ENCODE measurements around the gene CALM3.
"Not testable (repeated sequence)": the region's sequence is repeated elsewhere in the genome, so short reads cannot be mapped to it uniquely, and the experiment has no call there.

The CALM3 gene

DNA sequence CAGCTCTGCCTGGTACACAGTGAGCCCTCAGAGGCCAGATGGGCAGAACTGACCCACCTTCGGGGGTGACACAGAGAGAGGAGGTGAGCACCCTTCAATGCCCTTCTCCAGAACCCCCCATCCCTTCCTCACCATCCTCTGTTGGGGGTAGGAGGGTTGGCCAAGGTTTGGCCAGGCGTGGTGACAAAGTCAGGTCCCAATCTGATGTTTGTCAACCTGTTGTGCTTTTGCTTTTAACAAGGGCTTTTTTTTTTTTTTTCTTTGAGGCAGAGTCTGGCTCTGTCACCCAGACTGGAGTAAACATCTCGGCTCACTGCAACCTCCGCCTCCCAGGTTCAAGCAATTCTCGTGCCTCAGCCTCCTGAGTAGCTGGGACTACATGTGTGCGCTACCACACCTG is 16.5 kb downstream of the CALM3 start:
- no peak for DNase-seq

GRCh38 chr19:46618670-46619231 is 17.6 kb downstream of the CALM3 start:
- DNase-seq, result no peak

- DNase-seq, result no peak
These were observed 19.1 kb downstream of the CALM3 start for GRCh38 chr19:46620267-46620666.

GRCh38 chr19:46620716-46621115 is 19.6 kb downstream of the CALM3 start:
- DNase-seq, result no peak

DNA sequence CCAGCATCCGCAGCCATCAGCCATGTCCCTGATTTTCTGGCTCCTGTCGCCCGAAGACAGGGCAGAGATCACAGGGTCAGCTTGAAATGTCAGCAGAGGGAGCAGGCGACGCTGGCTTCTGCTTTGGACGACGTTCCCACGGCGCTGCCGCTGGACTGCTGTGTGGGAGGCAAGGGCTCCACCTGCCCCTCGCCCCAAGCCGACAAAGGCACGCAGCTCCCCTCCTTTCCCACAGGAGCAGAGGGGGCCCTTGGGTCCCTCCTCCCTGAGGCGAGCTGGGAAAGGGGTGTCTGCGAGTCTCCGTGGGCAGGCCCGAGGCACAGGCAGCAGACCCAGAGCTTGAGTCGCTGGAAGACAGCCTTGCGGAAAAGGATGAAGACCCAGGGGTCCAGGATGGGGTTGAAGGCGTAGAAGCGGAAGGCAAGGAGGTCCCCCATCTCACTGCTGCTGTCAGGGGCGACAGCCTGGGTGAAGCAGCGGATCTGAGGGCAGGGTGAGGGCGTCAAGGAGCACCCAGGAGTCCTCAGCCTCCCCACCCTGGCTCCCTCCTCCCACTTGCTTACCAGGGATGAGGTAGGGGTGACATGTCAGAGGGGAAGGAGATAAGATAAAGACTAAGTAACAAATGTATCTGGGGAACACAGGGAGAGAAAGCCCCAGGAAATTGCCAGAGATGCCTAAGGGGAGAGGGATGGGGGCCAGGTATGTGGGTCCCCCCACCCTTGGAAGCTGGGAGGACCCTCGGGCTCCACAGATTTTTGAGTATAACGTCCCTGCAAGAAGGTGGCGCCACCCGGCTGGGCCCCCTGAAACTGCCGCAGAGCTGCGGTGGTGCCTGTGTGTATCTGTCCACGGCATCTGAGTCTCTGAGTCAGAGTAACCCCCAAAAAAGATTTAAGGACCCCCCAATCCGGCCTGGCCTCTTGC is 20.3 kb downstream of the CALM3 start:
- DNase-seq, result no peak

DNA sequence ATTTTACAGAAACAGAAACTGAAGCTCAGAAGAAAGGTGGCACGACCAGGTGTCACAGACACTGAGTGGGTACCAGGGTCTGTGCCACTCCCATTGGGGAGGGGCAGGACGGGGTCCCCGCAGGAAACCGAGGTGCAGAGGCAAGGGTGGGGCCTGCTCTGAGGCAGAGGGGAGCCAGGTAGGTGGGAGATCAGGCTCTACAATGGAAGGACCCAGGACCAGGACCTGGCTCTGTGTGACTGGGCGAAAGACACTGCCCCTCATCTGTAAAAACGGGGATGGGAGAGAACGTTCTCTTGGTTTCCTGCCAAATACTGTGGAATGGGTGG is 21.0 kb downstream of the CALM3 start:
- no peak for DNase-seq

DNA sequence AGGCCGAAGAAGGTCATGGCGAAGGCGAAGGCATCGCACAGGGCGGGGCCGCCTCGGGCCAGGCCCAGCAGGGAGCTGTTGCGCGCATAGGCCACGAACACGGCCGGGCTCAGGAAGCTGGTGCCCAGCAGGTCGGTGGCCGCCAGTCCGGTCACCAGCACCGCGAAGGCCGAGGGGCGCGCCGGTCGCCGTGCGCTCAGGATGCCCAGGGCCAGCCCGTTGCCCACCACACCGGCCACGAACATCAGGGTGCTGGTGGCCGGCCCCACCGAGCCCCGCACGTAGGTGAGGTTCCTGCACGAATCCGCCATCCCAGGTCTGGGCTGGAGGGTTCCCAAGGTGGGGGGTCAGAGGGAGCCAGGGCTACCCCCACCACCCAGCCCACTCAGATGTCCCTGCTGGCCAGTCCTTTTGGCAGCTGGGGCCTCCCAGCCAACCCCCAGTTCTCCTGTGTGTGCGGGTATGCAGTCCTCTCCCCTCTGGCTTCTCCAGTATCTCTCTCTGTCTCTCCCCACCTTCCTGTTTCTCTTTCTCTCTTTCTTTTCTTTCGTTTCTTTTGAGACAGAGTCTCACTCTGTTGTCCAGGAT is 22.9 kb downstream of the CALM3 start:
- DNase-seq, result no peak

DNA sequence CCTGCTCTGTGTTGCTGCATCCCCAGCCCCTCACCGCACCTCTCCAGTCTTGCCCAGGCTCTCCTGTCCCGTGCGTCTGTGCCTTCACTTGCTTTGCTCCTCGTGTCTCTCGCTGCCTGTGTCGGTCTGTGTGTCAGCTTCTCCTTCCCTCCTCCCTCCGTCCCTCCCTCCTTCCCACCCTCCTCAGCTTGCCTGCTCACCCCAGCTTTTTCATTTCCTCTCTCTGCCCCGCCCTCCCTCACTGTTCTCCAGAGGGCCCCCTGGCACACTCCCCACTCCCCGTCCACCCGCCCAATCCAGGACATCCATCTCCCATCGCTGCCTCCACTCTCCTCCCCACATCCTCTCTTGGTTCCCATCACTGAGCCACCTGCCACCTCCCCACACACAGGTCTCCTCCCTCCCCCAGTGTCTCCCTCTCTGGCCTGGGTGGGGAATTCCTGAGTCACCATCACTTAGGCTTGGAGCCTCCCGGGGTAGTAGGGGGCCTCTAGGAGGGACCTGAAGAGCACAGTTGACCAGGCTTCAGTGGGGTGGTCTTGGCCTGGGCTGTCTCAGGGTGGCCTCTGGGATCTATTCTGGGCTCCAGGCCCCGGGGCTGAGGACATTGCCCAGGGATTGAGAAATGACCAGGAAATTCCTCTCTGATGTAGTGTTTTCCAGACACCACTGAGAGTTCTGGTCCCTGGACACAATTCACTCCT is 24.0 kb downstream of the CALM3 start, which contains the start of gene PTGIR:
Gene PTGIR, minus strand, starts transcription at position 132 of the 704 bp plus-strand sequence. CDS start 864 bp downstream, outside the sequence.
- no peak for DNase-seq

- DNase-seq, result no peak
These were observed 24.6 kb downstream of the CALM3 start for GRCh38 chr19:46625731-46626130.

GRCh38 chr19:46626446-46626845 is 25.3 kb downstream of the CALM3 start:
- DNase-seq, result no peak

GRCh38 chr19:46628970-46629369 is 27.8 kb downstream of the CALM3 start:
- DNase-seq, result not testable (repeated sequence)

DNA sequence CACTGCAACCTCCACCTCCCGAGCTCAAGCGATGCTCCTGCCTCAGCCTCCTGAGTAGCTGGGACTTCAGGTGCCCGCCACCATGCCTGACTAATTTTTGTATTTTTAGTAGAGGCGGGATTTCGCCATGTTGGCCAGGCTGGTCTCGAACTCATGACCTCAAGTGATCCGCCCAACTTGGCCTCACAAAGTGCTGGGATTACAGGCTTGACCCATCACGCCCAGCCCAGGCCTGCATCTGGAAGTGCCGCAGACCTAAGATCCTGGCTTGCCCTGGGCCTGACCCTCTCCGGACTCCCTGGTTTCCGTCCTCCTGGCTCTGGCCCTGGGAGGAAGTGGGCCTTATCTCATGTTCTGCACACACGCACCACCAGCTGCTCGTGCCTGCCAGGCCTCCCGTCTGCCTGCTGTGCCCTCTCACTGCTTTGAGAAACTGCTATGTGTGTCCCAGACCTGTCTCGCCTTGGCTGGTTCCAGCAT is 28.5 kb downstream of the CALM3 start:
- peak; percentile 72 for DNase-seq

GRCh38 chr19:46630586-46631205 is 29.6 kb downstream of the CALM3 start:
- no peak for DNase-seq

GRCh38 chr19:46631481-46631880 is 30.4 kb downstream of the CALM3 start:
- DNase-seq, result no peak

- no peak for DNase-seq
These were observed 32.0 kb downstream of the CALM3 start for GRCh38 chr19:46633130-46633529.

- DNase-seq, result peak; percentile 81
These were observed 33.0 kb downstream of the CALM3 start for GRCh38 chr19:46634045-46634655.

DNA sequence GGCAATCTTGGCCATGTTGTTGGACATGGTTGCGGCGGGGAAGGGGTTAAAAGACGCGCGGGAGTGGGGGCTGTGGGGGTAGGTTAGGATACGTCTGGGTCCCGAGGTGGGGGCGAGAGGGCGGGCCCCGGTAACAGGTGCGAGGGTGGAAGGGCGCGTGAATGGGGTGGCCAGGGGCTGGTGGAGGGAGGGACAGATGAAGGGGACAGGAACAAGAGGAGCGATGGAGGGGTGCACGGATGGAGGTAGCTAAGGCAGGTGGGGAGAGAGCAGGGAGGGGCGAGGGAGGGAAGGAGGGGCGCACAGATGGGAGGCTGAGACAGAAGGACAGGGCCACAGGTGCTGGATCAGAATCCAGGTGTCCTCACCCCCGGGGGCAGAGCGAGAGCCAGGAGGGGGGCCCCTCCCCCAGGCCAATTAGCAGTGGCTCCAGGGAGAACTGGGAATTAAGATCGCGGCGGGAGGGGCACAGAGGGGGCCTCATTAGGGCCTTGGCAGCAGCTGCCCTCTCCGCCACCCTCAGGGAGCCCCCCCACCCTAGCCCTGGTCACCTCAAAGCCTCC is 33.6 kb downstream of the CALM3 start:
- no peak for DNase-seq

GRCh38 chr19:46635920-46636761 is 35.0 kb downstream of the CALM3 start, which contains the start of gene GNG8:
Gene GNG8, minus strand, starts transcription at chr19:46636202. Its CDS starts 1,520 bp downstream, at chr19:46634682.
- no peak for DNase-seq

DNA sequence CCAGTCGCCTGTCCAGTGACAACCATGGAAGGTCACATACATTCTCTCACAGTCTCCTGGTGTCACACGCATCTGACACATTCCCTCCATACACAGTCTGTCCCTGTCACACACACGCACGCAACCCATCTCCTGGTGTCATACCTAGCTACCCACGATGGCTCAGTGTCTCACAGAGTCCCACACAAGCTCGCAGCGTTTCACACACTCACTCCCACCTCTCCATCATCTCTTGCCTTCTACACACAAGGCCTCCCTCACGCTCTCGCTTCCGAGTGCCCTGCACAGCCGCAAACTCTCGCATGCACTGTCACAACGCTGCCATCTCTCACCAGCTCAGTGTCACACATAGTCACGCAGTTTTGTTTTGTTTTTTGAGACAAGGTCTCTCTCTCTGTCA is 36.1 kb downstream of the CALM3 start:
- no peak for DNase-seq

DNA sequence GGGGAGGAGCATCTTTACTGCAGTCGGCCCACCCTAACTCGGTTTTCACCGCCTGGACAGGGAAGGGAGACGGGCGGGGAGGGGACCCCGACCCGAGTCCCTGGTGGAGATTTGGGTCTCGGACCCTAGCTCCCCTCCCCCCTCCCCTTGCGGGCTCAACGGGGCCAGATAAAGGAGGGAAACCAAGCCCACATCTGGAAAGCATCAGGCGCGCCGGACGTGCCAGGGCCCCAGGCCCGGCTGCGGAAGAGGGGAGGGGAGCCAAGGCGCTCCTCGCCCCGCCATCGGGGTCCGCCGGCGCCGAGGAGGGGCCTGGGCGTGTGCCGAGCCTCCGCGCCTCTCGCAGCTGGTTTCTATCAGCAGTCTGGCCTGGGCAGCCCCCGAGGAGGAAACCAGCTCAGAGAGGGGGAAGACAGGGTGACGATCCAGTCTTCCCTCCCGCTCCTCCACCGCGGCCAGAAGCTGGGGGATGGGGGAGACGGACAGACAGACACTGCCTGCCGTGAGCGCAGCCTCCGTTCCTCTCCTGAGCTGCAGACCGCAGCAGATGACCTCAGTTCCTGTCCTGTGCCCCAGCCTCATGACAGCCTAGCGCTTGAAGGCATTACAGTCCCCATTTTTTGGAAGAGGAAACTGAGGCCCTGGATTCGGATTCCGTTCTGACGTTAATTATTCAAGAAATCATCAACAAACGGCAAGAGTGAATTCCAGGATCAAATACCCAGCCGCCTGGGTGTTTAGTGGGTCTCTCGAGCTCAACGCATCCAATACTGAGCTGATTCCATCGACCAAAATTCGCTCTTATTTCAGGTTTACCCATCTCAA is 38.4 kb downstream of the CALM3 start:
- no peak for DNase-seq
